ENCODE measurements around the gene CRACDL. TPM values are rescaled to one million over a fixed set of nuclear protein-coding genes. Genes with fewer than 3 reads are reported as not detected.
"Not testable (repeated sequence)": the region's sequence is repeated elsewhere in the genome, so short reads cannot be mapped to it uniquely, and the experiment has no call there.

Gene CRACDL
- total RNA-seq, 2 donors from 2014 or later, result 14.8 to 22.4 TPM

DNA sequence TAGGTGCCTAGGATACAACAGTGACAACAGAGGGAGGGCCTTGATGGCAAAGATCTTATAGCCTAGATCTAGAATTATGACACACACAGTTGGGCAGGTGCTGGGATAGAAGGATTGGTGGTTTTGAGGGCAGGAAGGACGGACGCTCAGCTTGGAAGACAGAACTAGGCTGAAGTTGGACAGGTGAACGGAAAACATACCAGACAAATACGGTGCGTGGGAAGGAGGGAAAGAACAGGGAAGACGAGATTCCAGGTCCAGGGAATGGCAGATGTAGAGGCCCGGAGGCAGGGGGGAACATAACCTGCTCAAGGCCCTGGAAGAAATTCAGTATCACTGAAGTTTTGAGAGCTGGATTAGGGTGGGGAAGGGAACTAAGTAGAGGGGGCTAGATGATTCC is 40.8 kb downstream of the CRACDL start:
- no peak for DNase-seq
- no peak for ATAC-seq
- intact Hi-C loops (cut with DNase I, micrococcal nuclease), result no loop called here

DNA sequence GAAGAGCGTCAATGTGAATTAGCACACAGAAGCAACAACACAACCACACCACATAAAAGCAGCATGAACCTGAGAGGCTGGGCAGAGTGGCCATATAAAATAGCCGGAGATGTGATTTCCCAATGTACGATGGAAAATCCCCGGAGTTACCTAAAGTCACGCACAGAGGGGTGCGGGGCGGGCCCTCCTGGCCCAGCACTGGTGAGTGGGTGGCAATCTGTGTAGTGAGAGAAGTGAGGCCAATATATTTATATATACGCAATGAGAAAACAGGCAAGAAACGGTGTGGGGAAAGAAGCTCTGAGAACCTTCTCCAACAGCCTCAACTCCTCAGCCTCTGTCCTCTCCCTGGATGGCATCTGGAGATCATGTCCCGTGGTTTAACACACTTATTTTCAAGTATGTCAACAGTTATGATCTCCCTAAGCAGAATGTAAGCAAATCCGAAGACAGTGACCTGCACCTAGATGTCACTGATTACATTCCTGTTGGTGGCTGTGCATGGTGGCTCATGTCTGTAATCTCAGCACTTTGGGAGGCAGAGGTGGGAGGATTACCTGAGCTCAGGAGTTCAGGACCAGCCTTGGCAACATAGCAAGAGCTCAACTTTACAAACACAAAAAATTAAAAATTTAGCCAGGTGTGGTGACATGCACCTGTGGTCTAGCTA is 41.6 kb downstream of the CRACDL start:
- ATAC-seq (no peak), DNase-seq (no peak)
- intact Hi-C loops (cut with DNase I, micrococcal nuclease), result no loop called here

DNA sequence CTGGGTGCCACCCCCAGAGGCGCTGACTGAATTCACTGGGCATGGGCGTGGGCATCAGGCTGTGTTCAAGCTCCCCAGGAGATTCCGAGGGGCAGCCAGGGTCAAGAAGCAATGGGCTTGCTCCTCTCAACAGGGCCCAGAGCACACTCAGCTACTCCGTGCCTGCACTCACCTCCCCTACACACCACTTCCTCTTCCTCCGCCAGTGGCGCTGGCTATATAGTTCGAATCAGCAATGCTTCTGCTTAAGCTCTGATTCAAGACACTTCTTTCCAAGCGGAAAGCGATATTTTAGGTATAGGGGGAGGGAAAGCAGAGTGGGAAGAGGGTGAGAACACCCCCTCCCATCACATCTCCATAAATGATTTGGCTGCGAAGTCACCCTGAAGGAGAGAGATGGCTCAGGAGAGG is 42.1 kb downstream of the CRACDL start:
- DNase-seq, result no peak
- intact Hi-C loops (cut with DNase I, micrococcal nuclease), result no loop called here
- no peak for ATAC-seq

DNA sequence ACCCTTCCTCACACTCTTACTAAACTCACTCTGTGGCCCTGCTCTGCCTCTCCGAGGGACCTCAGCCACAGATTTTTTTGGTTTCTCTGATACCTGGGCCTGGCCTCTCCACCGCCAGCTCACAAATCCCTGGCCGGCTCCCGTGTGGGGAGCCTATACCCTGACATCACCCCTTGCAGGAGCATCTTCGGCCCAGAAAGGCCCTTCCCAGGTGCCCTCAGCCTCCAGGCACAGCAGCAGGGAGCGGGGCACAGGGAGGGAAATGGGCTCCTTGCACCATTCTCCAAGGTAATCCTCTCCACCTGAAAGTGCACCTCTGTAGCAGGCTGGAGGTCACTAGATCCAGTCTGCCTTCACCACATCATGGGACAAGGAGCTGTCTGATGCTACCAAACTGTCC is 43.2 kb downstream of the CRACDL start:
- ATAC-seq, result no peak
- DNase-seq, result no peak
- intact Hi-C loops (cut with DNase I, micrococcal nuclease), result no loop called here

DNA sequence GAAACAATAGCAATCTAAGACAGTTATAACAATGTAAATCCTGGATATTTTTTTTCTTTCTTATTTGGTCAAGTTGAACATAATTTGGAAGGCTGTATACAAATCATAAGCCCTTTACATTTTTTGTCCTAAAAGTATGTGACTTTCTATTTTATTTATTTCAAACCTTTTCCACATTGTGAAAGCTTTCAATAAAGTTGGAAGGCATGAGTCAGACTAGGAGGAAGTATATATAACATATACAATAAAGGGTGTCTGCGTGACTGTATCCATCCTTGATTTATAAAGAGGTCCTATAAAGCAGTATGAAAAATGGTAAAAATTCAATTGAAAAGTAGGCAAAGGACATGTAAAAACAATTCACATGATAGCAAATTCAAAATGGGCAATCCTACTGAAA is 44.4 kb downstream of the CRACDL start:
- ATAC-seq (no peak), DNase-seq (no peak)
- intact Hi-C loops (cut with DNase I, micrococcal nuclease), result no loop called here

DNA sequence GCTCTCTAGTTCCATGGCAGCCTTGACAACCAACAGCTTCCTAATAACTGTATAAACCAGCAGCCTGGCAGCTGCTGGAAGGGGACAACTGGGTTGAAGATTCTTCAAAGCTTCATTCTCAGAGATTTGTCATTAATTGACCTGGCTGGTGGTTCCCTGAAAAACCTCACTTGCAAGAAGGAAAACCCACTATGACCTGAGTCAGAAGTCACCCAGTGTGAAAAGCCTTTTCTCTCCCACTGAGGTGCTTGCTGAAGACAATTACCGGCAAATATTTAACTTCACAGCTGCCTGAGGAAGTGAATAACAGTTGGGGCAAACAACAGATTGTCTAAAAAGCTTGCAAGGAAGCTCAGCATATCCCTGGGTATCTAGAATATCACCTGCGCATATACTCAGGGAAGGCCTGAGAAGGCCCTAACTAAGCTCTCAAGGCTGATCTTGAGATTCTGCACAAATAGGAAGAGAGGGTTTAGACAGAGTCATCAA is 49.9 kb downstream of the CRACDL start:
- DNase-seq (no peak), ATAC-seq (no peak)
- intact Hi-C loops (cut with DNase I, micrococcal nuclease), result no loop called here

DNA sequence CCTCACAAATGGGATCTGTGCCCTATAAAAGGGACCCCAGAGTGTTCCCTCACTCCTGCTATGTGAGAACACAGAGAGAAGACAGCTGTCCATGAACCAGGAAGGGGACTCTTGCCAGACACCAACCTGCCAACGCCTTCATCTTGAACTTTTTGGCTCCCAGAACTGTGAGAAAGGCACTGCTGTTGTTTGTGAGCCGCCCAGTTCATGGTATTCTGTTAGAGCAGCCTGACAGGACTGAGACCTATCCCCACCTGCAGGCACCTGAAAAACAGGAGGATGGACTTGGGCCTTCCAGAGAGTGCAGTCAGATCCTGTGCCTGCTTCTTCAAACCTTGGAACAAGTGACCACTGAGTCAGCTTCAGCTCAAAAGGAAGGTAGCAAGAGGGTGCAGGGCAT is 51.4 kb downstream of the CRACDL start:
- ATAC-seq (no peak), DNase-seq (no peak)
- intact Hi-C loops (cut with DNase I, micrococcal nuclease), result no loop called here

DNA sequence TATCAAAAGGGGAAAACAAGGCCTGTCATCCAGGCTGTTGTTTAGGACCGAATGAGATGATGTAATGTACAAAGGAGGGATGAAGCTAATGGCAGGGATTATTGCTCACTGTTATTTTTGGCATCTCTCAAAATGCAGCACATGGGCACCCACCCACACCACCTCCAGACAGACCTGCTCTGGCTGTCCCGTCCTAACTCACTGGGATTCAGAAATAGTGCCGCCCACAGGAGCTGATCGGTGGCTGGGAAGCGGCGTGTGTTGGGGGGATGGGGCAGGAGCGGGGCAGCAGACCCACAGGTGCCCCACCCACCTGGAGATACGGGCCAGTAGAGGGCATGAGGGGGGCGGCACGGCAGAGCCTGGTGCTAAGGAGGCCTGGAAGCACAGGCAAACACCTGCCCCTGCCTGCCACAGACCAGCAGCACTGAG is 52.2 kb downstream of the CRACDL start:
- no peak for ATAC-seq
- intact Hi-C loops (cut with DNase I, micrococcal nuclease), result no loop called here
- no peak for DNase-seq

DNA sequence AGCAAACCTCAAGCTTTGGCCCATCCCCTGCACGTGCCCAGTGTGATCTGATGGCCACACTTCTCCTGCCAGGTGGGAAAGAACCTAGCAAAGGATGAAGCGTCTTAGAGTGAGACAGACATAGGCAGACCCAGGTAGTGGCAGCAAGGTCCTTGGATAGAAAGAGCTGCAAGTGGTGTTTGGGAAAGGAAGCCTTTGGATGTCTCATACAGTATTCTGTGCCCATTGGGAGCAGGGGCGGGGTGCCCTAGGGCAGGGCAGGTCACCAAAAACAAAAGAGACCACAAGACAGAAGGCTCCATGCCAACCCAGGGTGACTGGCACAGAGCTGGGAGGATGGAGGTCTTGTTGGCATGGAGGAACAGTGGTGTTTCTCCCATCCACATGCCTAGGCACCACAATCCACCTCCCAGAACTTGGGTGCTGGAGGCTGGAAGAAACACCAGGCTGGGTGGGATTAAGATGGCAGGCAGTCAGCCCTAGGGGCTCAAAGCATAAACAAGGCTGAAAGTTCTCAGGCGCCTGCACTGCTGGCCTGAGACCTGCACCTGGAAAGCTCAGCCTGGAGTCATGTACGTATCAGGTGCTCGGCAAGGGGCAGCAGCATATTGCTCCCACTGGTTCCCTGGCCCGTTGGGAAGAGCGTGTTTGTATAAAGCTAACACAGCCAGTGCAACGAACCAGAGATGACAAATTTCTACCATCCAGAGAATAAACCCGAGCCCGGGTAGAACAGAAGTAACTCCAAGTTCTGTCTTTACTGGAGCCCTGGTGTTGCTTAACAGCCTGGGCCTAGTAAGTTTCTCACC is 52.9 kb downstream of the CRACDL start:
- ATAC-seq (no peak), DNase-seq (no peak)
- intact Hi-C loops (cut with DNase I, micrococcal nuclease), result no loop called here

DNA sequence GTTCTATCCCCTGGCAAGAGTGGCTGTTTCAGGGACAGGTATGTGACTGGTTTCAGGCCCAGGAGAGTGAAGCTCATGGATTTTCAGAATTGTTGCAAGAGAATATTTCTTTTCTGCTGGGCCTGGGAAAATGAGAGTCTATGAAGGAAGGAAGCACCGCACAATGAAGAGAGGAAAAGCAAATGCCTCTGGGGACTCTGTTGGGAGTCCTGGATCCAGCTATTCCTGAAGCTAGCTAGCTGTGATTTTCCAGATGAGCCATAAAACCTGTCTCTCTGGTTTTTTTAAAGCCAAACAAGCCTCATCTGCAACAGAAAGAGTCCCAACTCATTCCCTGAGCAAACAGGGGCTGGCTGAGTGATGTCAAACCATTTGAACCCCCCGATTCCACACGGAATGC is 53.7 kb downstream of the CRACDL start:
- intact Hi-C loops (cut with DNase I, micrococcal nuclease), result no loop called here
- DNase-seq (no peak), ATAC-seq (no peak)

DNA sequence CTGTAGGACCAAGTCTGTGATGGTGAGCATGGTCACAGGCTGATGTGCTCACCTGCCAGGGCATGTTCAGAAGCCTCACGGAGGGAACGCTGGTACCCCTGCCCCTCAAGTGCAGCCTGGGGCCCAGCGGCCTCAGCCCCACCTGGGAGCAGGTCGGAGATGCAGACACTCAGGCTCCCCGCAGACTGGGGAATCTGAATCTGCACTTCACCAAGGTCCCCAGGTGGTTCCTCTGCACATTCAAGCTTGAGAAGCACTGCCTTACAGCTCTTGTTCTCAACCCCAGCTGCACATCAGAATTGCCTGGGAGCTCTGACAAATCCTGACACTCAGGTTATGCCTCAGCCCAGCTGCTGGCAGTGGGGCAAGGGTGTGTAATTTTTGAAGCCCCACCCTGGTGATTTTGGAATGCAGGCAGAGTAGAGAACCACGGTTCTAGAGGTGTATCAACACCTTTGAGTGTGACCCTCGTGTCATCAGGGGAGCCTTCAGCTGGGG is 54.8 kb downstream of the CRACDL start:
- intact Hi-C loops (cut with DNase I, micrococcal nuclease), result no loop called here
- DNase-seq, result no peak
- ATAC-seq, result no peak

DNA sequence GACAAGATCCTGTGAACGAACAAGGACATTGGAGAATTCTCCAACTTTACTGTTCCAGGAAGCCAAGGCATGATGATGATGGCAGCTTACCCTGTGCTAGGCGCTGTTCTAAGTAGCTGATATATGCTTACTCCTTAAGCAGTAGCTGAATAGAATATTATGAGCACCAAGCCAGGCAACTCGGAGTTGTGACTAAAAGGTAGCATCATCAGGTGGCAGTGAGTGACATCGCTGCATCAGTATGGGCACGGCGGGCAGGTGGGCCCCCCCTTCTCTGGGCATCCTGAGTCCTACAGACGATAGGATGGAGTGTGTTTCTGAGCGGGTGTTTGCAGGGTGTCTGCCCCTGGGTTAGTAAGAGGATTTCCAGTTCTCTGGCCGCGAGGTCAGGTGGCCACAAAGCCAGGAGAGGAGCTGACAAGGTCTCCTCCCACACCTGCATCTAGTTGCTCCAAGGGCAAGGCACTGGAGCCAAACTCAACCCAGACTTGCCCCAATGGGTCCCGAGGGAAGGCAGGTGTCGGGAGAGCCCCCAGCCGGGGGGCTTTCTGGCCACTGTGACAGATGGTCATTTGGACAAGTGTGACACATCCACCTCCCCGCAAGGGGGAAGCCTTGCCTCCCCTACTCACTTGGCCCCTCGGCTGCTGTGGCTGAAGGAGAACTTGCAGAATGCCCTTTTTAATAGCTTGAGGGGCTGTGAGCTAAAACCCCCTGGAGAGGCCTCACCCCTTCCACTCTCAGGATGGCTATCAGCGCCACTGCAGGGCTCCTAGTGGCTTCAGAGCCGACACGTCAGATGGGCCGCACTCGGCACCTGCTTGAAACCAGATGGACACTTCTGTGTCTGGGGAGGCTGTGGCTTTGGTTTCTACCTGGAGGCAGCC is 55.5 kb downstream of the CRACDL start:
- no peak for ATAC-seq
- intact Hi-C loops (cut with DNase I, micrococcal nuclease), result no loop called here
- no peak for DNase-seq

DNA sequence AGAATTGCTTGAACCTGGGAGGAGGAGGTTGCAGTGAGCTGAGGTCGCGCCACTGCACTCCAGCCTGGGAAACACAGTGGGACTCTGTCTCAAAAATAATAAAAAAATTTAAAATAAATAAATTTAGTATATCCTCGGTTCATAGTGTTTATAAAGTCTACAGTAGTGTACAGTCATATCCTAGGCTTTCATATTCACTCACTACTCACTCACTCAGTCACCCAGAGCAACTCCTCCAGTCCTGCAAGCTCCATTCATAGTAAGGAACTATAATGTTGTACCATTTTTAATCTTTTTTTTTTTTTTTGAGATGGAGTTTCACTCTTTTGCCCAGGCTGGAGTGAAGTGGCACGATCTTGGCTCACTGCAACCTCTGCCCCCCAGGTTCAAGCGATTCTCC is 58.4 kb downstream of the CRACDL start:
- intact Hi-C loops (cut with DNase I, micrococcal nuclease); DNase-seq; ATAC-seq: not testable (repeated sequence)

DNA sequence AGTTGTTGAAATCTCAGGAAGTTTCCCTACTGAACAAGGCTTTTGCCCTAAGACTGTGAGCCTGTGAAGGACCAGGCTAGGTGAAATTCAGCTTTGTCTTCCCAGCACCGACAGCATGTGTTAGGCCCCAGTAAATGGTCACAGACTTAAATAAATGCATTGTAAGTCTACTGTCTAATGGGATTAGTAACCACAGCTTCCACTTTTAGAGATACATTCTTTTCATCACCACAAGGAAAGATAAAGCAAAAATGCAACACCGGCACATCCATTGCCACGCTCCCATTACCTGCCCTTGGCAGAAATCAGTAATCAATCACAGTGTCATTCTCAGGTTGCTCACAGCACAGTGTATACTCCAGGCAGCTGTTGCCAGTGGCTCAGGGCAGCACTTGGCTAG is 59.3 kb downstream of the CRACDL start:
- intact Hi-C loops (cut with DNase I, micrococcal nuclease), result no loop called here
- no peak for ATAC-seq

DNA sequence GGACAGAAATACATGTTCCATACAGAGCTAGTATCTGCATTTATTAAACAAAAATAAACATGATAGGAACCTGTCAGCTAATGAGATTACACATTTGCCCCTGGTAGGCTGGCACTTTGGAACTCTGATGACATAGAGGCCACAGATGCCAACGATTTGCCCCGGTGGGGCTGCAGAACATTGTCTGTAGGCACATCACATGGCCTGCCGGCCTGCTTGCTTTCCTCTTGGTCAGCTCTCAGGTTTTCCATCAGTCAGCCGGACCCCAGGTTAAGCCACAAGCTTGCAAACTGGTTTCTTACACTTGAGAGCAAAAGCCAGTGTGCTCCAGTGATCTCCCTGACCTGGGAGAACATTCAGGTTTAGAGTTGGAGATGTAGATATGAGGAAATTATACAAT is 60.3 kb downstream of the CRACDL start:
- DNase-seq (no peak), ATAC-seq (no peak)
- intact Hi-C loops (cut with DNase I, micrococcal nuclease), result no loop called here

More for the DNA sequence above, 59.3 kb downstream of the CRACDL start:
- no peak for DNase-seq

DNA sequence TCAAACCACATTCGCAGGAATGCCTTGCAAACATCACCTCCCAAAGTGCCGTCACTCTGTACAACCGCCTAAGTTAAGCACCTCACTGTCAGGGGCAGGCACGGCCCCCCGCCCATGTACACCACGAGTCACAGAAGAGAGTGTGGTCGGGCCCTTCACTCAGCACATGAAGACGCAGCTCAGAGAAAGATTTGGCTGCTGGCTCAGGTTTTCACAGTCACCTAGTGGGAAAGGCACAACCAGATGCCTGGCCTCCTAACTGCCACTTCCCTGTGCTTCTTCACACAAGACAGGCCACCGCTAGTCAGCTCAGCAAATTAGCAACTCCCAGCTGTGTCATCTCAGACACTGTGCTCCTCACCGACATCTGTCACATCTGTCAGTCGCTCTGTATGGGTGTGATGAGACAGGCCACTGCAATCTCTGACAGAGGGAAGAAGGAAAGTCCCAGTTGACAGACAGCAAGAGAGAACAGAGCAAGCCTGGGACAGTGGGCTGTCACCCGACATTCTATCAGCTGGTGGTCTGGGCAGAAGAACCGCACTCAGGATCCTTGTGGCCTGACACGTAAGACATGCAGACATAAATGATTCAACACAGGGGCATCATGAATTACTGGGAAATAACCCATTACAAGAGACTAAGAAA is 60.8 kb downstream of the CRACDL start:
- ATAC-seq (no peak), DNase-seq (no peak)
- intact Hi-C loops (cut with DNase I, micrococcal nuclease), result no loop called here

DNA sequence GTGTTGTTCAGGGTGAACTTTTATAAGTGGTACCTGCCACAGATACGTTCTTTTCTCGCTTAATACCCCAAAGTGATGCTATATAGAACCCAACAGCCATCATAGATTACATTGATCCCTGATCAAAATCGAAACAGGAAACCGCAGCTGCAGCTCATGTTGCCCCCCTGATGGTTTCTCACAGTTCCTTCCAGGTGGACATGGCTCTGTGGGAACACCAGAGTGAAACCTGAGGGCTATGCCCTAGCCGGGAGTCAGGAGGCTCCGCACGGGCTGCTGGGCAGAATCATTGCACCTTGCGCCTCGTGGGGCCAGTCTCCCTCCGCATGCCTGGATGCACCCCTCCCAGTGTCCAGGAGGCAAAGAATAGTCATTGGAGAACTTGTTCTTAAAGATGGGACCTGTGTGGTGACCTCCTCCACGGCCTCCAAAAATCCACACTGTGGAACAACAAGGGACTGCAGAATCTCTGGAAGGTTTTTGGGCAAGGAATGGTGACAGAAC is 61.8 kb downstream of the CRACDL start:
- DNase-seq (no peak), ATAC-seq (no peak)
- intact Hi-C loops (cut with DNase I, micrococcal nuclease), result no loop called here

DNA sequence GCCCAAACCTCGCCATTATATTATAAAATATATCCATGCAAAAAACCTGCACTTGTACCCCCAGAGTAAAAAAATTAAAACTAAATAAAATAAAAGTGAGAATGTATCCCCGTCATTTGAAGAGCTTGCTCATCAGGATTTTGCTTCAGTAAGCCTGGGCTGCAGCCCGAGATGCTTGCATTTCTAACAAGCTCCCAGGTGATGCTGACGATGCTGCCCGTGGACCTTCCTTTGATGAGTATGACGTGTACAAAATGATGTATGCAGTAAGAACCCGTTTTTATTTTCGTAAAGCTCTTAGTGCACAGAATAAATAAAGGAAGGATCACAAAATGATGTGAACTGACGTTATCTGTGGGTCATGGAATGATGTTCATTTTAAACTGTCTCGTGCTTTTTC is 63.5 kb downstream of the CRACDL start:
- intact Hi-C loops (cut with DNase I, micrococcal nuclease), result no loop called here
- DNase-seq, result no peak
- no peak for ATAC-seq

DNA sequence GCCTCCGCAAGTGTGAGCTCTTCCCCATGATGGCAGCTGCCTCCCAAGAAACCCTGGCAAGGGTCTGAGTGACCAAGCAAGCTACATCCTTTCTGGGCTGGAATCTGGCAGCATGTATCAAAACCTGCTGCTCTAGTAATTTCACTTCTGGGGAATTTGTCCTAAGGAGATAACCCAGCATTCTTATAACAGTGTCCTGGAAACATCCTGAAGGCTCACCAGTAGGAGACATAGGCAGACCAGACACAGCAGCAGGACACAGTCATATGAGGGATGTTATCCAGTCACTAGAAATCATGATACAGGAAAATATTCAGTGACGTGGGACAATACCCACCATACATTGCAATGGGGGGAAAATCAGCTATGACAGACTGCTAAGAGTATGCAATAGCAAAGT is 64.5 kb downstream of the CRACDL start:
- DNase-seq (no peak), ATAC-seq (no peak)
- intact Hi-C loops (cut with DNase I, micrococcal nuclease), result no loop called here
